BLaER1 treated with 17β-estradiol and CSF1 and Interleukin-3, amounts not matched to agents 10 nM and 100 nM (cell line): ENCODE measurements around the gene ANKRD39.

ENCODE experiments used
- H3K27ac ChIP-seq, 11 experiments: shearing (Covaris generic); formaldehyde crosslinking; 2 replicates each; pipeline ENCODE4 v1.8.1; 2022
- H3K27me3 ChIP-seq, 11 experiments: shearing (Covaris generic); formaldehyde crosslinking; 2 replicates each; pipeline ENCODE4 v1.8.1; 2022
- H3K36me3 ChIP-seq, 11 experiments: shearing (Covaris generic); formaldehyde crosslinking; 2 replicates each; pipeline ENCODE4 v1.8.1; 2022
- H3K4me1 ChIP-seq, 10 experiments: shearing (Covaris generic); formaldehyde crosslinking; 2 replicates each; pipeline ENCODE4 v1.8.1; 2022
- H3K4me2 ChIP-seq, 11 experiments: shearing (Covaris generic); formaldehyde crosslinking; 2 replicates each; pipeline ENCODE4 v1.8.1; 2022
- H3K4me3 ChIP-seq, 10 experiments: shearing (Covaris generic); formaldehyde crosslinking; 2 replicates each; pipeline ENCODE4 v1.8.1; 2022
- H3K9ac ChIP-seq, 11 experiments: shearing (Covaris generic); formaldehyde crosslinking; 2 replicates each; pipeline ENCODE4 v1.8.1; 2022
- H3K9me3 ChIP-seq, 11 experiments: shearing (Covaris generic); formaldehyde crosslinking; replicated peaks in 1 of 11; 2 replicates each; pipeline ENCODE4 v1.8.1; 2022
- H4K20me1 ChIP-seq, 11 experiments: shearing (Covaris generic); formaldehyde crosslinking; 2 replicates each; pipeline ENCODE4 v1.8.1; 2022
- Cebpa-rat ChIP-seq, 11 experiments: shearing (Covaris generic); IDR thresholded peaks; 2 replicates each; pipeline ENCODE4 v1.8.1; 2022

Gene ANKRD39

GRCh38 chr2:96839875-96840850 lies 17.7 kb downstream of the ANKRD39 start:
- Histone ChIP-seq H3K9ac (peak overlapping the region in 9 of 11 experiments; percentile 16 to 68 (median 41); a peak in 15 of 22 replicates), H3K4me2 (peak overlapping the region; percentile 77 to 97 (median 90)), H3K9me3 (no peaks in the 10 kb centered on the region), H3K4me3 (peak overlapping the region in 4 of 10 experiments; percentile 23 to 58 (median 44); a peak in 4 of 20 replicates), H3K36me3 (peaks cover 0 to 44% (median 30%) of the 10 kb centered on the region in 11 experiments; a peak in 15 of 22 replicates), H4K20me1 (peaks cover 0 to 62% (median 8%) of the 10 kb centered on the region in 11 experiments; a peak in 14 of 22 replicates), H3K27me3 (no peaks in the 10 kb centered on the region; a peak in 1 of 22 replicates), H3K27ac (peak overlapping the region in 7 of 11 experiments; percentile 12 to 66 (median 54); a peak in 12 of 22 replicates), H3K4me1 (peaks cover 18 to 44% (median 35%) of the 10 kb centered on the region in 10 experiments)
- no peak for TF ChIP-seq Cebpa-rat (IDR thresholded peaks at IDR 0.05)

- Histone ChIP-seq H3K36me3 (peaks cover 0 to 45% (median 30%) of the 10 kb centered on the region in 11 experiments; a peak in 14 of 22 replicates), H4K20me1 (peaks cover 0 to 57% (median 8%) of the 10 kb centered on the region in 11 experiments; a peak in 14 of 22 replicates), H3K27ac (peak overlapping the region in 7 of 11 experiments; percentile 12 to 66 (median 54); a peak in 12 of 22 replicates), H3K4me3 (peak overlapping the region in 7 of 10 experiments; percentile 7 to 58 (median 39); a peak in 11 of 20 replicates), H3K9ac (peak overlapping the region in 10 of 11 experiments; percentile 16 to 68 (median 40); a peak in 17 of 22 replicates), H3K4me1 (peaks cover 18 to 44% (median 35%) of the 10 kb centered on the region in 10 experiments), H3K27me3 (no peaks in the 10 kb centered on the region; a peak in 1 of 22 replicates), H3K9me3 (no peaks in the 10 kb centered on the region), H3K4me2 (peak overlapping the region; percentile 77 to 97 (median 90))
- TF ChIP-seq Cebpa-rat (IDR thresholded peaks at IDR 0.05): no peak
Observed at GRCh38 chr2:96839293-96839874, 18.4 kb downstream of the ANKRD39 start.

- peaks cover 0 to 51% (median 8%) of the 10 kb centered on the region in 11 experiments; a peak in 15 of 22 replicates for H4K20me1 ChIP-seq
- H3K4me1 ChIP-seq: peaks cover 21 to 48% (median 39%) of the 10 kb centered on the region in 10 experiments
- H3K4me2 ChIP-seq: peak overlapping the region; percentile 77 to 97 (median 90)
- H3K36me3 ChIP-seq: peaks cover 0 to 44% (median 25%) of the 10 kb centered on the region in 11 experiments; a peak in 13 of 22 replicates
- H3K9me3 ChIP-seq: no peaks in the 10 kb centered on the region
- H3K27ac ChIP-seq: peak overlapping the region in 6 of 11 experiments; percentile 12 to 66 (median 56); a peak in 9 of 22 replicates
- H3K9ac ChIP-seq: peak overlapping the region in 10 of 11 experiments; percentile 16 to 68 (median 40); a peak in 14 of 22 replicates
- TF ChIP-seq Cebpa-rat (IDR thresholded peaks at IDR 0.05): no peak
- no peaks in the 10 kb centered on the region; a peak in 1 of 22 replicates for H3K27me3 ChIP-seq
- peak overlapping the region in 2 of 10 experiments; percentile 39 to 58; a peak in 4 of 20 replicates for H3K4me3 ChIP-seq
Observed at GRCh38 chr2:96838345-96839292, 19.2 kb downstream of the ANKRD39 start.

GRCh38 chr2:96837575-96837974 lies 20.2 kb downstream of the ANKRD39 start:
- Histone ChIP-seq H3K27me3 (no peaks in the 10 kb centered on the region; a peak in 1 of 22 replicates), H3K27ac (no peak overlapping the region), H3K4me3 (no peak overlapping the region), H3K4me2 (peak overlapping the region in 1 of 11 experiments; percentile 91; a peak in 1 of 22 replicates), H3K4me1 (peaks cover 32 to 51% (median 48%) of the 10 kb centered on the region in 10 experiments), H4K20me1 (peaks cover 0 to 50% (median 11%) of the 10 kb centered on the region in 11 experiments; a peak in 16 of 22 replicates), H3K9ac (no peak overlapping the region), H3K9me3 (no peaks in the 10 kb centered on the region), H3K36me3 (peaks cover 0 to 47% (median 25%) of the 10 kb centered on the region in 11 experiments; a peak in 13 of 22 replicates)
- TF ChIP-seq Cebpa-rat (IDR thresholded peaks at IDR 0.05): no peak

- Histone ChIP-seq H3K9ac (no peak overlapping the region), H3K27me3 (no peaks in the 10 kb centered on the region; a peak in 1 of 22 replicates), H3K27ac (no peak overlapping the region), H3K36me3 (peaks cover 10 to 58% (median 37%) of the 10 kb centered on the region in 11 experiments; a peak in 18 of 22 replicates), H3K9me3 (no peaks in the 10 kb centered on the region), H4K20me1 (peaks cover 0 to 62% (median 26%) of the 10 kb centered on the region in 11 experiments; a peak in 17 of 22 replicates), H3K4me2 (no peak overlapping the region), H3K4me1 (peaks cover 37 to 64% (median 60%) of the 10 kb centered on the region in 10 experiments), H3K4me3 (no peak overlapping the region)
- no peak for TF ChIP-seq Cebpa-rat (IDR thresholded peaks at IDR 0.05)
Observed at GRCh38 chr2:96835830-96836229, 22.0 kb downstream of the ANKRD39 start.

GRCh38 chr2:96832754-96833507 lies 24.9 kb downstream of the ANKRD39 start:
- Histone ChIP-seq H3K4me1 (peaks cover 19 to 35% (median 31%) of the 10 kb centered on the region in 10 experiments), H3K36me3 (peaks cover 38 to 82% (median 59%) of the 10 kb centered on the region in 11 experiments), H3K27ac (peak overlapping the region in 3 of 11 experiments; percentile 6 to 38 (median 15); a peak in 3 of 22 replicates), H3K9me3 (no peaks in the 10 kb centered on the region), H4K20me1 (peaks cover 0 to 53% (median 27%) of the 10 kb centered on the region in 11 experiments; a peak in 16 of 22 replicates), H3K4me2 (peak overlapping the region; percentile 39 to 82 (median 69)), H3K4me3 (no peak overlapping the region), H3K9ac (peak overlapping the region in 3 of 11 experiments; percentile 16 to 48 (median 36); a peak in 4 of 22 replicates), H3K27me3 (no peaks in the 10 kb centered on the region)
- no peak for TF ChIP-seq Cebpa-rat (IDR thresholded peaks at IDR 0.05)

GRCh38 chr2:96832408-96832753 lies 25.4 kb downstream of the ANKRD39 start:
- no peak for TF ChIP-seq Cebpa-rat (IDR thresholded peaks at IDR 0.05)
- Histone ChIP-seq H3K4me1 (peaks cover 19 to 32% (median 26%) of the 10 kb centered on the region in 10 experiments), H3K4me3 (no peak overlapping the region), H3K27ac (peak overlapping the region in 3 of 11 experiments; percentile 6 to 38 (median 15); a peak in 3 of 22 replicates), H3K9me3 (no peaks in the 10 kb centered on the region), H3K4me2 (peak overlapping the region; percentile 39 to 82 (median 69); a peak in 21 of 22 replicates), H3K27me3 (no peaks in the 10 kb centered on the region), H4K20me1 (peaks cover 0 to 53% (median 22%) of the 10 kb centered on the region in 11 experiments; a peak in 16 of 22 replicates), H3K36me3 (peaks cover 43 to 84% (median 61%) of the 10 kb centered on the region in 11 experiments), H3K9ac (peak overlapping the region in 3 of 11 experiments; percentile 16 to 48 (median 36); a peak in 3 of 22 replicates)
